Lung (tissue), 12 donors: Measurements from ENCODE around the gene MED16. TPM values are rescaled to one million over a fixed set of nuclear protein-coding genes. Genes with fewer than 3 reads are reported as not detected.

Source experiments
- ATAC-seq: fragments of 200-7000 bp; cut with Tn5 transposase; one replicate; pipeline ENCODE4 v1.9.1; 2020; ENCODE audit warnings: moderate number of reproducible peaks; ENCODE audit not compliant: insufficient read depth, low FRiP score
- DNase-seq, 3 donors: peaks; one replicate each; pipeline ENCODE4 v3.0.0-alpha.2; 2013 to 2017
- H3K27ac ChIP-seq, 2 donors: one replicate each; pipeline ENCODE4 v1.5.1; 2013; ENCODE audit warnings: mild to moderate bottlenecking in 2 of 2, moderate library complexity in 2 of 2, control low read depth in 1 of 2, inconsistent platforms in 1 of 2, low read depth in 1 of 2, low read length in 1 of 2
- H3K27me3 ChIP-seq, 3 donors: one replicate each; pipeline ENCODE4 v1.5.1; 2013; ENCODE audit warnings: low read length in 2 of 3; ENCODE audit not compliant: control insufficient read depth in 3 of 3, insufficient read depth in 3 of 3
- H3K36me3 ChIP-seq, 4 donors: one replicate each; pipeline ENCODE4 v1.5.1; 2013; ENCODE audit warnings: low read length in 4 of 4, mild to moderate bottlenecking in 1 of 4, moderate library complexity in 1 of 4; ENCODE audit not compliant: control insufficient read depth in 4 of 4, insufficient read depth in 4 of 4
- H3K4me1 ChIP-seq, 5 donors: one replicate each; pipeline ENCODE4 v1.5.1; 2013; ENCODE audit warnings: low read length in 5 of 5, mild to moderate bottlenecking in 2 of 5, moderate library complexity in 1 of 5; ENCODE audit not compliant: control insufficient read depth in 5 of 5, insufficient read depth in 5 of 5
- H3K4me3 ChIP-seq: one replicate; pipeline ENCODE4 v1.5.1; 2013; ENCODE audit warnings: mild to moderate bottlenecking, control low read depth, moderate library complexity
- H3K9ac ChIP-seq, 2 donors: one replicate each; pipeline ENCODE4 v1.5.1; 2013; ENCODE audit warnings: low read length in 2 of 2, control low read depth in 1 of 2; ENCODE audit not compliant: insufficient read depth in 1 of 2
- H3K9me3 ChIP-seq, 4 donors: one replicate each; pipeline ENCODE4 v1.5.1; 2013; ENCODE audit warnings: low read length in 3 of 4, mild to moderate bottlenecking in 1 of 4, moderate library complexity in 1 of 4; ENCODE audit not compliant: control insufficient read depth in 4 of 4, insufficient read depth in 3 of 4
- CTCF ChIP-seq: IDR thresholded peaks from 2 replicates; pipeline ENCODE4 v1.5.1; 2012; ENCODE audit warnings: mild to moderate bottlenecking; ENCODE audit errors: control extremely low read depth, extremely low read depth
- WGBS, 2 donors: extraction: QIAGEN DNeasy Blood & Tissue Kit; methylation state at CpG; one replicate each; pipeline ENCODE4 v1.1.7; 2013; 5-methylcytosine and 5-hydroxymethylcytosine counted together
- polyA plus RNA-seq, 2 donors: library from polyadenylated mRNA; stranded (reverse); fragments of 200-250 nt; gene quantifications; one replicate each; pipeline ENCODE4 v1.2.1, GENCODE V29; 2013
- total RNA-seq, 2 donors: library from RNA; depleted of rRNA in 1 of 2; stranded (reverse); fragments of >200 nt in 1 of 2; gene quantifications; one replicate each; pipeline ENCODE4 v1.2.1, GENCODE V29; 2014 to 2021
- donor health status: control.
- donor health status: control.
- donor health status: Bipolar disorder and iron deficiency.
- donor health status: healthy.
- donor health status: DM: yes; HTN: yes; CAD: no.

MED16 gene
- total and polyA plus RNA-seq, 4 donors, result 38.7 to 72.3 (median 52.3) TPM

DNA sequence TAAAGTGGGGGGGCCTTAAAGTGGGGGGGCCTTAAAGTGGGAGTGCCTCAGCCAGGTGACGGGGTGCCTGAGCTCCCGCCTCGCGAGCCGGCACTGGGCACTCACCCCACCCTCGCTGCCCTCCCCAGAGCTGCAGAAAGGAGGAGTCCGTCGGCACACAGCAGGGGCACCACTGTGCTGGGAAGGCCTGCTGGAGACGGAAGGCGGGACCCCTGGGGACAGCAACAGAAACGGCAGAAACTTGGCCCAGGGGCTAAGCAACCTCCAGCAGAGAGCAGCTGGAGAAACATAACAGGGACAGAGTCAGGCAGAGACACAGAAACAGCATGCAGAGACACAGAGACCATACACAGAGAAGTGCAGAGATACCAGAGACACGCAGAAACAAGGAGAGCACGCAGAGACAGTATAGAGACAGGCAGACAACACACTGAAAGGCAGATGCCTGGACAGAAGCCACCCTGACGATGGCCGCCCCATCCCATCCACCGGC, 25.6 kb downstream of the MED16 start:
- 85 to 88% methylated on average over 16 of the region's 16 CpGs for WGBS, 2 donors
- Histone ChIP-seq H3K4me1 (peaks cover 0 to 20% (median 12%) of the 10 kb centered on the region in 5 donors), H3K27ac (no peak overlapping the region), H3K9me3 (no peaks in the 10 kb centered on the region), H3K9ac (no peak overlapping the region), H3K27me3 (peaks cover 0 to 2% (median 0%) of the 10 kb centered on the region in 3 donors), H3K36me3 (peaks cover 0 to 33% (median 13%) of the 10 kb centered on the region in 4 donors), H3K4me3 (no peak overlapping the region)
- no peak for TF ChIP-seq CTCF
- ATAC-seq (no peak), DNase-seq (peak in 2 of 3 donors; percentile 43 to 47)

DNA sequence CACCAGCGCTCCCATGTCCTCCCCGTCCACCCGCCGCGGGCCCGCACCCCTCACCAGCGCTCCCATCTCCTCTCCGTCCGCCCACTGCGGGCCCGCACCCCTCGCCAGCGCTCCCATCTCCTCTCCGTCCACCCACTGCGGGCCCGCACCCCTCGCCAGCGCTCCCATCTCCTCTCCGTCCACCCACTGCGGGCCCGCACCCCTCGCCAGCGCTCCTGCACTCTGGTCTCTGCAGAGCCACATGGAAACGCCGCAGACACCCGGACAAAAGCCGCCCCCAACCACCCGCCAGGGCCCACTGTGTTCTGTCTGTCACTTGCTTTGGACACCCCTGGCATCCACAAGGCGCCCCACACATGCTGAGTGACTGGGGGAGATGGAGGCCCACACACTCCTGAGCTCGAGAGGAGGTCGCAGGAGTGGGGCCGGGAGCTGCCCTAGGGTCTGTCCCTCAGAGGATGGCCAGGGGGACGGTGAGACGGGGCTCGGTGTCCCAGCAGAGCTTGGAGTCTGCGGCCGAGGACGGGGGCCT, 26.2 kb downstream of the MED16 start:
- no peaks in the 10 kb centered on the region for H3K9me3 ChIP-seq
- H3K36me3 ChIP-seq, result peaks cover 0 to 30% (median 13%) of the 10 kb centered on the region in 4 donors
- H3K27me3 ChIP-seq, result peaks cover 0 to 2% (median 0%) of the 10 kb centered on the region in 3 donors
- peaks cover 0 to 20% (median 12%) of the 10 kb centered on the region in 5 donors for H3K4me1 ChIP-seq
- H3K9ac ChIP-seq, result no peak overlapping the region
- no peak for TF ChIP-seq CTCF
- WGBS, 2 donors, result 85 to 89% methylated on average over 27 to 38 of the region's 38 CpGs
- no peak overlapping the region for H3K27ac ChIP-seq
- DNase-seq, result no peak
- no peak overlapping the region for H3K4me3 ChIP-seq
- ATAC-seq, result no peak

DNA sequence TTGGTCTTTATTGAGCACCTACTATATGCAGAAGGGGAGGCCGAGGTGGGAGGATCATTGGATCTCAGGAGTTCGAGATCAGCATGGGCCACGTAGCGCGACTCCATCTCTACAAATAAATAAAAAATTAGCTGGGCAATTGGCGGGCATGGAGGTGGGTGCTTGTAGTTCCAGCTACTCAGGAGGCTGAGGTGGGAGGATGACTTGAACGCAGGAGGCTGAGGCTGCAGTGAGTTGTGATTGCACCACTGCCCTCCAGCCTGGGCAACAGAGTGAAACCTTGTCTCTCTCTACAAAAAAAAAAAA, 29.7 kb downstream of the MED16 start:
- no peaks in the 10 kb centered on the region for H3K9me3 ChIP-seq
- H3K4me3 ChIP-seq, result no peak overlapping the region
- WGBS, 2 donors, result 68 to 75% methylated on average over 7 of the region's 7 CpGs
- H3K36me3 ChIP-seq, result peaks cover 0 to 11% (median 7%) of the 10 kb centered on the region in 4 donors
- H3K9ac ChIP-seq, result no peak overlapping the region
- H3K4me1 ChIP-seq, result peaks cover 0 to 13% (median 9%) of the 10 kb centered on the region in 5 donors
- H3K27me3 ChIP-seq, result peaks cover 0 to 12% (median 0%) of the 10 kb centered on the region in 3 donors
- DNase-seq (no peak), ATAC-seq (no peak)
- H3K27ac ChIP-seq, result peak overlapping the region in 1 of 2 donors; percentile 23
- no peak for TF ChIP-seq CTCF
